ENCODE data around the gene TP53AIP1. TPM values are rescaled to one million over a fixed set of nuclear protein-coding genes. Genes with fewer than 3 reads are reported as not detected.
A peak's percentile ranks its signal among the peaks of the same experiment; 100 is the strongest.

The TP53AIP1 gene
- total and polyA plus RNA-seq, 2 of the 8 experiments (the other 6 are each of a cell fraction or from before 2014, with no cell fraction given): 0.03 TPM; not detected in 1

DNA sequence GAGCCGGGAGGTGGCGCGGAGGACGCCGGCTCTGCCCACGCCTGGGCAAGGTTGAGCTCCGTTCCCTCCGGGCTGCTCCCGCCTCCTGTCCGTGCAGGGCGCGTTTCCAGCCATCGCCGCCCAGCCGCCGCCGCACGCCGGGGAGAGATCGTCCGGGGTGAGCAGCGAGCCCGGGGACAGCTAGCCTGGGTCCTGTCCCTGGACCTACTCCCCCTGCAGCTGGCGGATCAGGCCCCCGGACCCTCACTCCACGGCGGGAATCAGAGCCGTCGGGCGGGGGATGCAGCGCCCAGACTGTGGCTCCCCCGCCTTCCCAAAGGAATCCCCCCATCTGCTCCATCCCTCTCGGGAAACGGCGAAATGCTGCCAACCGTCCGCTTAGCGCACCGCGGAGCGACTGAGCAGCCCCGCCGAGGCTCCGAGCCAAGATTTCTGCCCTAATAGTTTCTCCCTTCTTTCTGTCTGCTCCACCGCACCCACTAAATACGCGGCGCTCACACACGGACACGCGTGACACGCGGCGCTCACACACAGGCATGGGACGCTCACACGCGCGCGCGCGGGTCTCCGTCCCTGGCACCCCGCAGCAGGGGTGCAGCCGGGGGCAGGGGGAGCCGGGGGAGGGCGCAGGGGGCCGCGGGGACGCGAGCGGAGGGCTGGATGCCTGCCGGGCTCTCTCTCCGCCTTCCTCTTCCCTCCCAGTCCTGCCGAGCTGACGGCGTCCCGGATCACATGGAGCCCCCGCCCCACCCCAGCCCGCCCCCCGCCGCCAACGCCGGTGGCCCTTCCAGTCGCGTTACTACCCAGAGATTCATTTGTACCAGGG, 51.9 kb downstream of the TP53AIP1 start, which contains the start of gene KCNJ5:
Gene KCNJ5 (plus strand): TSS at position 814 of the 826 bp plus-strand sequence. CDS start 19,918 bp downstream, outside the sequence.
- Histone ChIP-seq H3K4ac (replicated peaks; ENCODE audit: insufficient read length, low read depth, low read length) (no peak within 1 kb of the TSS), H3K23ac (ENCODE audit: insufficient read length) (no peak within 1 kb of the TSS), H2AFZ (ENCODE audit: low read length) (0 out of 2 replicates have a peak within 1 kb of the TSS, but pooled peaks have one; percentile 35), H3K9ac (replicated peaks in 1 of 4; ENCODE audit: extremely low read depth in 1 of 4, low read depth in 3 of 4, low read length in 3 of 4) (no peak within 1 kb of the TSS), H2BK20ac (ENCODE audit: low read length) (no peak within 1 kb of the TSS), H3K23me2 (ENCODE audit: low read depth, low read length) (peaks cover 7% of the 10 kb centered on the region), H3K4me2 (ENCODE audit: insufficient read depth in 1 of 2, low read depth in 2 of 2, low read length in 2 of 2) (peak within 1 kb of the TSS; percentile 86 to 99), H4K5ac (ENCODE audit: insufficient read length, low read depth, low read length) (no peak within 1 kb of the TSS), H3K4me3 (ENCODE audit: extremely low read depth in 1 of 4, insufficient read depth in 2 of 4, low read depth in 3 of 4, low read length in 4 of 4) (peak within 1 kb of the TSS; percentile 35 to 67 (median 50)), H3K79me2 (ENCODE audit: control insufficient read depth in 1 of 2, insufficient read depth in 2 of 2, low read length in 2 of 2) (no peaks in the 10 kb centered on the region), H3K18ac (ENCODE audit: extremely low read depth, low read length) (no peak within 1 kb of the TSS), H2BK12ac (ENCODE audit: low read depth, low read length) (peak within 1 kb of the TSS; percentile 46; the same call in 1 of the 2 replicates), H3K14ac (ENCODE audit: insufficient read length) (no peak within 1 kb of the TSS), H2AK5ac (ENCODE audit: low read depth, low read length) (no peak within 1 kb of the TSS), H3K79me1 (ENCODE audit: low read depth, low read length) (no peaks in the 10 kb centered on the region), H4K20me1 (replicated peaks in 1 of 2; ENCODE audit: control insufficient read depth in 1 of 2, insufficient read depth in 2 of 2, low read length in 2 of 2) (peaks cover 0 to 3% of the 10 kb centered on the region in 2 experiments), H3K56ac (replicated peaks; ENCODE audit: insufficient read length, low read depth, low read length) (no peak within 1 kb of the TSS), H2BK5ac (ENCODE audit: low read depth, low read length) (no peak within 1 kb of the TSS), H3K4me1 (replicated peaks in 1 of 4; ENCODE audit: control insufficient read depth in 3 of 4, insufficient read depth in 4 of 4, low read length in 3 of 4) (peaks cover 4 to 15% (median 12%) of the 10 kb centered on the region in 4 experiments; a peak in 6 of 7 replicates), H3K36me3 (ENCODE audit: control insufficient read depth in 2 of 4, insufficient read depth in 4 of 4, low read length in 3 of 4) (no peaks in the 10 kb centered on the region), H2BK15ac (ENCODE audit: low read length) (no peak within 1 kb of the TSS), H4K8ac (ENCODE audit: extremely low read depth, insufficient read depth, low read length) (no peak within 1 kb of the TSS), H3K27me3 (replicated peaks in 1 of 4; ENCODE audit: control insufficient read depth in 3 of 4, extremely low read depth in 1 of 4, insufficient read depth in 3 of 4, low read length in 3 of 4) (peaks cover 35 to 84% (median 82%) of the 10 kb centered on the region in 4 experiments), H2BK120ac (replicated peaks; ENCODE audit: low read depth, low read length) (no peak within 1 kb of the TSS), H3K27ac (ENCODE audit: low read depth, low read length) (no peak within 1 kb of the TSS), H3K9me3 (ENCODE audit: insufficient read depth in 2 of 2, low read depth in 1 of 2, low read length in 1 of 2) (no peaks in the 10 kb centered on the region), H4K91ac (replicated peaks; ENCODE audit: insufficient read length, low read length) (no peak within 1 kb of the TSS)
- 2% methylated on average over 36 of the region's 85 CpGs; no CpG with 5 or more reads in 1 of the 2 experiments for WGBS, 2 experiments (ENCODE audit: extremely low coverage in 1 of 2, insufficient coverage in 1 of 2, insufficient read length in 1 of 2, insufficient replicate concordance in 2 of 2, low coverage in 1 of 2, low lambda C conversion rate in 2 of 2, missing lambda C conversion rate in 1 of 2)
- DNase-seq (ENCODE audit: low read depth in 1 of 2, low spot score in 2 of 2): peak in 1 of 2 experiments; percentile 77
- FAIRE-seq: no peak
- ChIA-PET CTCF (ENCODE audit: partially characterized antibody) (interaction anchor here (0.8 to 13.1 kb wide), 7 partner anchors 18 to 485 kb away, joined by 3 to 473 read pairs (median 15); partner anchors contain the start of genes BARX2 and TP53AIP1), POLR2A (ENCODE audit: partially characterized antibody) (interaction anchor here (0.9 to 2.6 kb wide), 5 partner anchors 11 to 483 kb away, joined by 3 to 19 read pairs (median 4); no protein-coding TSS in a partner anchor)
- TF ChIP-seq ASH2L (IDR thresholded peaks at IDR 0.05; ENCODE audit: low read length) (peak; percentile 92), ZNF274 (IDR thresholded peaks at IDR 0.05; ENCODE audit: borderline replicate concordance, extremely low read depth, low read length) (no peak), EZH2 (IDR thresholded peaks at IDR 0.05; ENCODE audit: low read depth, low read length, severe bottlenecking) (peak; percentile 60), EP300 (IDR thresholded peaks at IDR 0.05; ENCODE audit: borderline replicate concordance in 1 of 2, low read depth in 2 of 2, low read length in 2 of 2) (no peak), BACH1 (IDR thresholded peaks at IDR 0.05; ENCODE audit: low read length) (0 out of 2 replicates have a peak, but pooled peaks have one; percentile 25), CREB1 (IDR thresholded peaks at IDR 0.05) (0 out of 2 replicates have a peak, but pooled peaks have one; percentile 11), KDM4A (IDR thresholded peaks at IDR 0.05; ENCODE audit: low read depth, low read length, severe bottlenecking) (peak; percentile 80), BCL11A (IDR thresholded peaks at IDR 0.05; ENCODE audit: low read depth in 2 of 2, low read length in 2 of 2) (no peak), RBBP5 (IDR thresholded peaks at IDR 0.05; ENCODE audit: borderline replicate concordance, low read depth, low read length) (peak; percentile 95)
- TF ChIP-seq, protein P1, sequence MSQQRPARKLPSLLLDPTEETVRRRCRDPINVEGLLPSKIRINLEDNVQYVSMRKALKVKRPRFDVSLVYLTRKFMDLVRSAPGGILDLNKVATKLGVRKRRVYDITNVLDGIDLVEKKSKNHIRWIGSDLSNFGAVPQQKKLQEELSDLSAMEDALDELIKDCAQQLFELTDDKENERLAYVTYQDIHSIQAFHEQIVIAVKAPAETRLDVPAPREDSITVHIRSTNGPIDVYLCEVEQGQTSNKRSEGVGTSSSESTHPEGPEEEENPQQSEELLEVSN (IDR thresholded peaks at IDR 0.05): 0 out of 2 replicates have a peak, but pooled peaks have one; percentile 39

Measured in H1 (cell line).